GM18511 (cell line): ENCODE results near the gene OR4C16.

Source experiments
- ATAC-seq: cut with Tn5 transposase; IDR thresholded peaks from one replicate; pipeline ENCODE4 v1.9.1; 2021; ENCODE audit warnings: mild to moderate bottlenecking, moderate library complexity; ENCODE audit not compliant: unreplicated experiment

The OR4C16 gene

GRCh38 chr11:55571828-55572227, at the start of gene OR4C16:
Gene OR4C16, plus strand, starts transcription at chr11:55572128. Its CDS starts 0 bp downstream, at chr11:55572128.
- no peak for ATAC-seq

- no peak for ATAC-seq
These were observed 17.8 kb upstream of the OR4C16 start, which contains the start of gene OR4C15 for GRCh38 chr11:55554169-55554568. Gene OR4C15, plus strand, starts transcription at chr11:55554469. Its CDS starts 0 bp downstream, at chr11:55554469.

- ATAC-seq = peak; percentile 71
These were observed 620 bp downstream of the OR4C16 start for GRCh38 chr11:55572548-55572947.

- no peak for ATAC-seq
These were observed 35.6 kb downstream of the OR4C16 start, which contains the start of gene OR4C11 for GRCh38 chr11:55607545-55607944. Gene OR4C11, minus strand, starts transcription at chr11:55607645. Its CDS starts 3,272 bp downstream, at chr11:55604373.
